ENCODE results near the gene DOCK3. TPM values are rescaled to one million over a fixed set of nuclear protein-coding genes. Genes with fewer than 3 reads are reported as not detected.

DOCK3 gene
- total and polyA plus RNA-seq, 5 donors, result 1.9 to 5.2 (median 4.2) TPM

- DNase-seq, result no peak
- WGBS, result 61% methylated on average over 2 of the region's 2 CpGs
- Histone ChIP-seq H3K9me3 (ENCODE audit: control insufficient read depth, low read length) (no peaks in the 10 kb centered on the region), H3K4me3 (ENCODE audit: low read length) (no peak overlapping the region), H3K4me1 (ENCODE audit: control insufficient read depth, insufficient read depth, low read length) (no peaks in the 10 kb centered on the region), H3K27me3 (ENCODE audit: control insufficient read depth, insufficient read depth) (no peaks in the 10 kb centered on the region), H3K27ac (ENCODE audit: low read length) (no peak overlapping the region)
- intact Hi-C loops (cut with DNase I), result no loop called here
- no peak for ATAC-seq
These were observed 655.3 kb downstream of the DOCK3 start for GRCh38 chr3:51330046-51330445.

DNA sequence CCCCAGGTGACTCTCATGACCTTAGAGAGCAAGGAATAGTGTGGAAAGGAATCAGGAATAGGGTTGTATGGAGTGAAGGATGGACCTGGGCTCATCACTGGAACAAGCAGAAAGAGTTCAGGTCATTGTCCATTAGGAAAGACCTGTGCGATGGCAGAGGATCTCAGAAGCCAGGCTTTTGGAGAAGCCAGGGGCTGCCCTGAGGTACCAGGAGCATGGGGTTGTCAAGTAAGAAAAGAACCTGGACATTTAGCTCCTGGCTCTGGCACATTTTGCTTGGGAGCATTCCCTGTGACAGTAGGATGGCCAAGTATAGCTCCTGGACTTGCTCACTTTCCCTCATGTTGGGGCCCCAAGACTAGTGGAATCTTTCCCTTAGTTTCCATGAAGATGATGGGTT, 657.4 kb downstream of the DOCK3 start:
- WGBS, result 96% methylated on average over 1 of the region's 1 CpG
- Histone ChIP-seq H3K4me1 (ENCODE audit: control insufficient read depth, insufficient read depth, low read length) (no peaks in the 10 kb centered on the region), H3K27ac (ENCODE audit: low read length) (no peak overlapping the region), H3K4me3 (ENCODE audit: low read length) (no peak overlapping the region), H3K27me3 (ENCODE audit: control insufficient read depth, insufficient read depth) (no peaks in the 10 kb centered on the region), H3K9me3 (ENCODE audit: control insufficient read depth, low read length) (no peaks in the 10 kb centered on the region)
- DNase-seq (no peak), ATAC-seq (no peak)
- intact Hi-C loops (cut with DNase I), result no loop called here

- Histone ChIP-seq H3K4me3 (ENCODE audit: low read length) (no peak overlapping the region), H3K27ac (ENCODE audit: low read length) (no peak overlapping the region), H3K9me3 (ENCODE audit: control insufficient read depth, low read length) (no peaks in the 10 kb centered on the region), H3K27me3 (ENCODE audit: control insufficient read depth, insufficient read depth) (no peaks in the 10 kb centered on the region), H3K4me1 (ENCODE audit: control insufficient read depth, insufficient read depth, low read length) (no peaks in the 10 kb centered on the region)
- DNase-seq, result no peak
- no peak for ATAC-seq
- intact Hi-C loops (cut with DNase I), result no loop called here
- WGBS, result 92% methylated on average over 6 of the region's 6 CpGs
These were observed 658.3 kb downstream of the DOCK3 start for GRCh38 chr3:51333021-51333420.

GRCh38 chr3:51336261-51336660, 661.5 kb downstream of the DOCK3 start:
- Histone ChIP-seq H3K4me3 (ENCODE audit: low read length) (no peak overlapping the region), H3K27ac (ENCODE audit: low read length) (no peak overlapping the region), H3K4me1 (ENCODE audit: control insufficient read depth, insufficient read depth, low read length) (peaks cover 2% of the 10 kb centered on the region), H3K9me3 (ENCODE audit: control insufficient read depth, low read length) (no peaks in the 10 kb centered on the region), H3K27me3 (ENCODE audit: control insufficient read depth, insufficient read depth) (no peaks in the 10 kb centered on the region)
- intact Hi-C loops (cut with DNase I), result no loop called here
- WGBS, result 79% methylated on average over 1 of the region's 1 CpG
- DNase-seq (no peak), ATAC-seq (no peak)

- WGBS, result 82% methylated on average over 1 of the region's 1 CpG
- intact Hi-C loops (cut with DNase I), result no loop called here
These were observed 662.9 kb downstream of the DOCK3 start for GRCh38 chr3:51337666-51338065.

GRCh38 chr3:51338632-51339031, 663.9 kb downstream of the DOCK3 start:
- Histone ChIP-seq H3K9me3 (ENCODE audit: control insufficient read depth, low read length) (no peaks in the 10 kb centered on the region), H3K4me3 (ENCODE audit: low read length) (no peak overlapping the region), H3K4me1 (ENCODE audit: control insufficient read depth, insufficient read depth, low read length) (peaks cover 2% of the 10 kb centered on the region), H3K27ac (ENCODE audit: low read length) (no peak overlapping the region), H3K27me3 (ENCODE audit: control insufficient read depth, insufficient read depth) (no peaks in the 10 kb centered on the region)
- no peak for ATAC-seq
- DNase-seq, result no peak
- 91% methylated on average over 3 of the region's 3 CpGs for WGBS
- intact Hi-C loops (cut with DNase I), result no loop called here

More at GRCh38 chr3:51337666-51338065, 662.9 kb downstream of the DOCK3 start:
- Histone ChIP-seq H3K4me1 (ENCODE audit: control insufficient read depth, insufficient read depth, low read length) (peaks cover 2% of the 10 kb centered on the region), H3K4me3 (ENCODE audit: low read length) (no peak overlapping the region), H3K9me3 (ENCODE audit: control insufficient read depth, low read length) (no peaks in the 10 kb centered on the region), H3K27me3 (ENCODE audit: control insufficient read depth, insufficient read depth) (no peaks in the 10 kb centered on the region), H3K27ac (ENCODE audit: low read length) (no peak overlapping the region)
- ATAC-seq (no peak), DNase-seq (no peak)

DNA sequence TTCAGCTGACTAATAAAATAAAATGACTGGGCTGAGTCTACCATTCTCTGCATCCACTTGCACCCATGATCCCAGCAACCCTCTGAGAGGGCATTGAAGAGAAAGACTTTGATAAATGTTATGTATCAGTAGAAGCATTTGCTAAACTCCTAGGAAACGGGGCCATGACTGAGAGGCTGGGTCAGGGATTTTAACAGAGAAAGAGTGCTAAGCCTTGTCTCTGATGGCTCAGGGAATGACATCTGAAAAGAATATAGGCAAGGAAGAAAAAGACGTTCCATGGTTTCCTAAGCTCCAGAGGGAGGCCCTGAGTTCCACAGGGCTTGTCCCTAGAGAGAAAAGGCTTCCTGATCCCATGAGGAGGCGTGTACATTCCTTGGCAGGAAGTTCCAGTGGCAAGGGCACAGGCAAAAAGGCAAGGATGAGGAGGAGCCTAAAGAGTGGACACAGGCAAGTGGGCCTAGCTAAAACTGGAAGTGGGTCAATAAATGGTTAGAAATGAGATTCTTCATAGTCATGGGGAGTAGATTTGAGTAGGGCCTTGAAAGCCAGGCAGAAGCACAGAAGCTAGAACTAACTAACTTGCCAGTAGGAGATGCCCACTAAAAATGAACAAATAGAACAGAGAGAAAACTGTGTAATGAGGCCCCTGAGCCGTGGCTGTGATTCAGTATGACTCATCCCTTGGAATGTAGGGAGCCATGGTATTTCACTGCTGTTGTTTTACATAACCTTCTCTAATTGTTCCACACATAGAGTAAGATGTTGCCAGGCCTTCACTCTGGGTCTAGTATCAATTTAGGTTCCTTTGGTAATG, 665.5 kb downstream of the DOCK3 start:
- ATAC-seq, result peak; percentile 79 to 84
- H3K4me1 ChIP-seq (ENCODE audit: control insufficient read depth, insufficient read depth, low read length), result peaks cover 2% of the 10 kb centered on the region
- peak overlapping the region; percentile 55 for H3K27ac ChIP-seq (ENCODE audit: low read length)
- WGBS, result 46% methylated on average over 4 of the region's 4 CpGs
- peak in 2 of 3 donors; percentile 25 to 47 for DNase-seq
- H3K4me3 ChIP-seq (ENCODE audit: low read length), result no peak overlapping the region
- no peaks in the 10 kb centered on the region for H3K9me3 ChIP-seq (ENCODE audit: control insufficient read depth, low read length)
- intact Hi-C loops (cut with DNase I), result no loop called here
- no peaks in the 10 kb centered on the region for H3K27me3 ChIP-seq (ENCODE audit: control insufficient read depth, insufficient read depth)

DNA sequence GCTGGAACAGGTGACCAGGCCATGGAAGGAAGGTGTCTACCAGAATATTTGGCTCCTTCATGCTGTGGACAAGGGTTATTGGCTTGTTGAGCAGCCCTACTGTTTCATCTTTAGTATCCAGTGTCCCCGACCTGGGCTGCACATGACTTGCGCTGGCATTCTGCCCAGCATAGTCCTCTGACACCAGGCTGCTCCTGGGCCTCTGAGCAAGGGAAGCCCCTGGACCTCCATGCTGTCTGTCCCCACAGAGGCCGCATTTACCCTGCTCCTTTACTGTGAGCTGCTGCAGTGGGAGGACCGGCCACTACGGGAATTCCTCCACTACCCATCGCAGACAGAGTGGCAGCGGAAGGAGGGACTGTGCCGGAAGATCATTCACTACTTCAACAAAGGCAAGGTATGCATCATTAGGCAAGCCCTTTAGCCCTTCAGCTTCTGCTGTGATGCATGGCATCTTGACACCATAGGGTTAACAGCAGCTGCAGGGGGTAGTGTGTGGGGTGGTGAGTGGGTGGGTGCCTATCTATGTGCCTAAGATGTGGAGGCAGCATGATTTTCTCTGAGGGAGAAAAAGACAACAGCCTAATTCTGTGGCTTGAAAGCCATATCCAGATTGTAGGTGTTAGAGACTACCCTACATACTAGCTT, 666.4 kb downstream of the DOCK3 start:
- Histone ChIP-seq H3K27ac (ENCODE audit: low read length) (no peak overlapping the region), H3K27me3 (ENCODE audit: control insufficient read depth, insufficient read depth) (no peaks in the 10 kb centered on the region), H3K4me3 (ENCODE audit: low read length) (no peak overlapping the region), H3K4me1 (ENCODE audit: control insufficient read depth, insufficient read depth, low read length) (peaks cover 2% of the 10 kb centered on the region), H3K9me3 (ENCODE audit: control insufficient read depth, low read length) (no peaks in the 10 kb centered on the region)
- DNase-seq (peak in 1 of 3 donors; percentile 58), ATAC-seq (peak; percentile 46 to 49)
- intact Hi-C loops (cut with DNase I), result no loop called here
- WGBS, result 82% methylated on average over 8 of the region's 8 CpGs

GRCh38 chr3:51343918-51344687, 669.4 kb downstream of the DOCK3 start:
- Histone ChIP-seq H3K9me3 (ENCODE audit: control insufficient read depth, low read length) (no peaks in the 10 kb centered on the region), H3K27ac (ENCODE audit: low read length) (no peak overlapping the region), H3K4me3 (ENCODE audit: low read length) (no peak overlapping the region), H3K4me1 (ENCODE audit: control insufficient read depth, insufficient read depth, low read length) (peaks cover 2% of the 10 kb centered on the region), H3K27me3 (ENCODE audit: control insufficient read depth, insufficient read depth) (no peaks in the 10 kb centered on the region)
- intact Hi-C loops (cut with DNase I), result no loop called here
- 81% methylated on average over 7 of the region's 7 CpGs for WGBS
- ATAC-seq (no peak), DNase-seq (peak in 1 of 3 donors; percentile 17)

- intact Hi-C loops (cut with DNase I), result no loop called here
- Histone ChIP-seq H3K4me3 (ENCODE audit: low read length) (no peak overlapping the region), H3K27me3 (ENCODE audit: control insufficient read depth, insufficient read depth) (no peaks in the 10 kb centered on the region), H3K4me1 (ENCODE audit: control insufficient read depth, insufficient read depth, low read length) (no peaks in the 10 kb centered on the region), H3K9me3 (ENCODE audit: control insufficient read depth, low read length) (no peaks in the 10 kb centered on the region), H3K27ac (ENCODE audit: low read length) (no peak overlapping the region)
- WGBS, result 75% methylated on average over 1 of the region's 1 CpG
- DNase-seq (no peak), ATAC-seq (no peak)
These were observed 676.0 kb downstream of the DOCK3 start for GRCh38 chr3:51350751-51351150.

GRCh38 chr3:51353131-51353530, 678.4 kb downstream of the DOCK3 start:
- Histone ChIP-seq H3K4me1 (ENCODE audit: control insufficient read depth, insufficient read depth, low read length) (no peaks in the 10 kb centered on the region), H3K27ac (ENCODE audit: low read length) (no peak overlapping the region), H3K9me3 (ENCODE audit: control insufficient read depth, low read length) (no peaks in the 10 kb centered on the region), H3K4me3 (ENCODE audit: low read length) (no peak overlapping the region), H3K27me3 (ENCODE audit: control insufficient read depth, insufficient read depth) (no peaks in the 10 kb centered on the region)
- ATAC-seq (no peak), DNase-seq (no peak)
- intact Hi-C loops (cut with DNase I), result no loop called here
- WGBS, result 86% methylated on average over 4 of the region's 4 CpGs
